Suprapubic skin (tissue), 4 donors: ENCODE results near the gene MUCL3. TPM values are rescaled to one million over a fixed set of nuclear protein-coding genes. Genes with fewer than 3 reads are reported as not detected.
A peak's percentile ranks its signal among the peaks of the same experiment; 100 is the strongest.

Source experiments
- DNase-seq, 2 donors: peaks; one replicate each; pipeline ENCODE4 v3.0.0-alpha.2; 2019; ENCODE audit warnings: low spot score in 2 of 2
- H3K27ac ChIP-seq: fragments of 200-600 bp; sonication (generic); one replicate; pipeline ENCODE4 v1.5.1; 2019
- H3K27me3 ChIP-seq: fragments of 200-600 bp; sonication (generic); one replicate; pipeline ENCODE4 v1.5.1; 2019
- H3K36me3 ChIP-seq: fragments of 200-600 bp; sonication (generic); one replicate; pipeline ENCODE4 v1.5.1; 2019
- H3K4me1 ChIP-seq: fragments of 200-600 bp; sonication (generic); one replicate; pipeline ENCODE4 v1.5.1; 2019
- H3K4me3 ChIP-seq: fragments of 200-600 bp; sonication (generic); one replicate; pipeline ENCODE4 v1.5.1; 2019; ENCODE audit warnings: mild to moderate bottlenecking
- H3K9me3 ChIP-seq: fragments of 200-600 bp; sonication (generic); one replicate; pipeline ENCODE4 v1.5.1; 2019
- CTCF ChIP-seq, 2 donors: fragments of 200-600 bp in 1 of 2; fragments of 450-650 bp in 1 of 2; sonication (generic) in 1 of 2; IDR thresholded peaks; one replicate each; pipeline ENCODE4 v1.5.1; 2016 to 2019; ENCODE audit warnings: antibody characterized with exemption in 2 of 2, mild to moderate bottlenecking in 1 of 2, moderate library complexity in 1 of 2
- EP300 ChIP-seq: sonication (generic); formaldehyde crosslinking; IDR thresholded peaks from one replicate; pipeline ENCODE4 v1.6.1; 2017; ENCODE audit warnings: antibody characterized with exemption
- POLR2A ChIP-seq, 2 donors: fragments of 450-650 bp; IDR thresholded peaks; one replicate each; pipeline ENCODE4 v1.6.1; 2017; ENCODE audit warnings: antibody characterized with exemption in 2 of 2, mild to moderate bottlenecking in 2 of 2, moderate library complexity in 2 of 2
- POLR2AphosphoS5 ChIP-seq, 3 donors: sonication (generic); formaldehyde crosslinking; IDR thresholded peaks; one replicate each; pipeline ENCODE4 v1.6.1; 2017; ENCODE audit warnings: antibody characterized with exemption in 3 of 3
- WGBS: methylation state at CpG from one replicate; pipeline ENCODE4 v1.1.5; 2018; 5-methylcytosine and 5-hydroxymethylcytosine counted together
- total RNA-seq, 4 donors: library from RNA; depleted of rRNA; stranded (reverse); fragments of >200 nt; gene quantifications; one replicate each; pipeline ENCODE4 v1.1.0, GENCODE V29; 2016

Gene MUCL3
- total RNA-seq, 4 donors from 2014 or later: not detected

- TF ChIP-seq CTCF (IDR thresholded peaks at IDR 0.05): no peak
- no peak for TF ChIP-seq POLR2A (IDR thresholded peaks at IDR 0.05)
- TF ChIP-seq POLR2AphosphoS5 (IDR thresholded peaks at IDR 0.05): no peak
- H3K4me1 ChIP-seq: peaks cover 7% of the 10 kb centered on the region
- H3K9me3 ChIP-seq: no peaks in the 10 kb centered on the region
- DNase-seq: no peak
- 93% methylated on average over 5 of the region's 5 CpGs for WGBS
- H3K36me3 ChIP-seq: no peaks in the 10 kb centered on the region
- H3K27ac ChIP-seq: no peak overlapping the region
- H3K4me3 ChIP-seq: no peak overlapping the region
- H3K27me3 ChIP-seq: no peaks in the 10 kb centered on the region
Measured at GRCh38 chr6:30945281-30945680, 4.5 kb downstream of the MUCL3 start.

GRCh38 chr6:30947231-30947630 is 6.5 kb downstream of the MUCL3 start:
- no peak for TF ChIP-seq POLR2AphosphoS5 (IDR thresholded peaks at IDR 0.05)
- no peak for TF ChIP-seq EP300
- no peak for TF ChIP-seq POLR2A (IDR thresholded peaks at IDR 0.05)
- TF ChIP-seq CTCF (IDR thresholded peaks at IDR 0.05): no peak
- DNase-seq: no peak
- Histone ChIP-seq H3K27me3 (peaks cover 7% of the 10 kb centered on the region), H3K4me3 (no peak overlapping the region), H3K36me3 (no peaks in the 10 kb centered on the region), H3K27ac (no peak overlapping the region), H3K4me1 (peaks cover 7% of the 10 kb centered on the region), H3K9me3 (no peaks in the 10 kb centered on the region)
- WGBS: 88% methylated on average over 4 of the region's 4 CpGs

GRCh38 chr6:30948811-30949210 is 8.0 kb downstream of the MUCL3 start:
- Histone ChIP-seq H3K27ac (no peak overlapping the region), H3K4me3 (no peak overlapping the region), H3K9me3 (no peaks in the 10 kb centered on the region), H3K4me1 (no peaks in the 10 kb centered on the region), H3K36me3 (no peaks in the 10 kb centered on the region), H3K27me3 (peaks cover 7% of the 10 kb centered on the region)
- TF ChIP-seq POLR2A (IDR thresholded peaks at IDR 0.05): no peak
- 95% methylated on average over 6 of the region's 6 CpGs for WGBS
- no peak for DNase-seq

- Histone ChIP-seq H3K27me3 (peaks cover 7% of the 10 kb centered on the region), H3K4me1 (peaks cover 19% of the 10 kb centered on the region), H3K36me3 (no peaks in the 10 kb centered on the region), H3K4me3 (no peak overlapping the region), H3K27ac (no peak overlapping the region), H3K9me3 (no peaks in the 10 kb centered on the region)
- TF ChIP-seq POLR2A (IDR thresholded peaks at IDR 0.05) (no peak), POLR2AphosphoS5 (IDR thresholded peaks at IDR 0.05) (no peak), EP300 (no peak), CTCF (IDR thresholded peaks at IDR 0.05) (no peak)
- WGBS: 73% methylated on average over 5 of the region's 5 CpGs
- no peak for DNase-seq
Measured at GRCh38 chr6:30951907-30952469, 11.2 kb downstream of the MUCL3 start.

GRCh38 chr6:30954631-30955366 is 14.0 kb downstream of the MUCL3 start:
- no peaks in the 10 kb centered on the region for H3K36me3 ChIP-seq
- TF ChIP-seq CTCF (IDR thresholded peaks at IDR 0.05): no peak
- no peak for TF ChIP-seq POLR2AphosphoS5 (IDR thresholded peaks at IDR 0.05)
- no peak for TF ChIP-seq EP300
- TF ChIP-seq POLR2A (IDR thresholded peaks at IDR 0.05): no peak
- no peak for DNase-seq
- WGBS: 46% methylated on average over 9 of the region's 9 CpGs
- H3K27me3 ChIP-seq: peaks cover 7% of the 10 kb centered on the region
- no peak overlapping the region for H3K27ac ChIP-seq
- H3K4me1 ChIP-seq: peaks cover 19% of the 10 kb centered on the region
- peak overlapping the region; percentile 47 for H3K4me3 ChIP-seq
- H3K9me3 ChIP-seq: no peaks in the 10 kb centered on the region
